HG03520 (cell line): ENCODE measurements around the gene PLPP3.

Experiments
- ATAC-seq: cut with Tn5 transposase; IDR thresholded peaks from one replicate; pipeline ENCODE4 v1.9.1; 2021; ENCODE audit warnings: mild to moderate bottlenecking, moderate library complexity; ENCODE audit not compliant: unreplicated experiment

Gene PLPP3

GRCh38 chr1:56464294-56464693 is 115.1 kb downstream of the PLPP3 start:
- ATAC-seq, result no peak

GRCh38 chr1:56463376-56463775 is 116.0 kb downstream of the PLPP3 start:
- ATAC-seq, result no peak

GRCh38 chr1:56462209-56462608 is 117.2 kb downstream of the PLPP3 start:
- ATAC-seq, result no peak

- ATAC-seq, result no peak
Measured at GRCh38 chr1:56461158-56462127, 117.9 kb downstream of the PLPP3 start.

GRCh38 chr1:56459260-56459659 is 120.1 kb downstream of the PLPP3 start:
- no peak for ATAC-seq

GRCh38 chr1:56457756-56458375 is 121.5 kb downstream of the PLPP3 start:
- no peak for ATAC-seq

GRCh38 chr1:56456435-56457101 is 122.8 kb downstream of the PLPP3 start:
- ATAC-seq, result no peak

GRCh38 chr1:56453417-56454078 is 125.8 kb downstream of the PLPP3 start:
- no peak for ATAC-seq

- no peak for ATAC-seq
Measured at GRCh38 chr1:56453016-56453415, 126.3 kb downstream of the PLPP3 start.

GRCh38 chr1:56452027-56453011 is 127.0 kb downstream of the PLPP3 start:
- no peak for ATAC-seq

- ATAC-seq, result no peak
Measured at GRCh38 chr1:56451491-56451890, 127.9 kb downstream of the PLPP3 start.

- ATAC-seq, result no peak
Measured at GRCh38 chr1:56450004-56450666, 129.2 kb downstream of the PLPP3 start.

GRCh38 chr1:56448529-56449300 is 130.6 kb downstream of the PLPP3 start:
- no peak for ATAC-seq

- no peak for ATAC-seq
Measured at GRCh38 chr1:56447823-56448222, 131.5 kb downstream of the PLPP3 start.

- no peak for ATAC-seq
Measured at GRCh38 chr1:56446531-56447098, 132.7 kb downstream of the PLPP3 start.

GRCh38 chr1:56444960-56445646 is 134.3 kb downstream of the PLPP3 start:
- ATAC-seq, result no peak
